ENCODE results near the gene ROBO2.

ROBO2 gene

GRCh38 chr3:77530870-77531269 lies 491.0 kb downstream of the ROBO2 start:
- in situ Hi-C loops (cut with MboI; ENCODE audit: low sequenced_read_pairs, unreplicated experiment) = no loop called here
- DNase-seq (ENCODE audit: low spot score) = no peak
- TF ChIP-seq CTCF (IDR thresholded peaks at IDR 0.05; ENCODE audit: borderline replicate concordance, control extremely low read depth, extremely low read depth, insufficient read depth, missing control alignments) = no peak

GRCh38 chr3:77535116-77535515 lies 495.2 kb downstream of the ROBO2 start:
- in situ Hi-C loops (cut with MboI; ENCODE audit: low sequenced_read_pairs, unreplicated experiment) = no loop called here
- TF ChIP-seq CTCF (IDR thresholded peaks at IDR 0.05; ENCODE audit: borderline replicate concordance, control extremely low read depth, extremely low read depth, insufficient read depth, missing control alignments) = no peak
- no peak for DNase-seq (ENCODE audit: low spot score)

- no peak for DNase-seq (ENCODE audit: low spot score)
- in situ Hi-C loops (cut with MboI; ENCODE audit: low sequenced_read_pairs, unreplicated experiment) = no loop called here
- no peak for TF ChIP-seq CTCF (IDR thresholded peaks at IDR 0.05; ENCODE audit: borderline replicate concordance, control extremely low read depth, extremely low read depth, insufficient read depth, missing control alignments)
These were observed 496.3 kb downstream of the ROBO2 start for GRCh38 chr3:77536038-77536775.

GRCh38 chr3:77539014-77539413 lies 499.1 kb downstream of the ROBO2 start:
- DNase-seq (ENCODE audit: low spot score) = no peak
- in situ Hi-C loops (cut with MboI; ENCODE audit: low sequenced_read_pairs, unreplicated experiment) = no loop called here
- TF ChIP-seq CTCF (IDR thresholded peaks at IDR 0.05; ENCODE audit: borderline replicate concordance, control extremely low read depth, extremely low read depth, insufficient read depth, missing control alignments) = no peak

GRCh38 chr3:77539677-77540076 lies 499.8 kb downstream of the ROBO2 start:
- DNase-seq (ENCODE audit: low spot score) = no peak
- no peak for TF ChIP-seq CTCF (IDR thresholded peaks at IDR 0.05; ENCODE audit: borderline replicate concordance, control extremely low read depth, extremely low read depth, insufficient read depth, missing control alignments)

GRCh38 chr3:77541203-77541922 lies 501.5 kb downstream of the ROBO2 start:
- TF ChIP-seq CTCF (IDR thresholded peaks at IDR 0.05; ENCODE audit: borderline replicate concordance, control extremely low read depth, extremely low read depth, insufficient read depth, missing control alignments) = no peak
- in situ Hi-C loops (cut with MboI; ENCODE audit: low sequenced_read_pairs, unreplicated experiment) = no loop called here
- no peak for DNase-seq (ENCODE audit: low spot score)

More at GRCh38 chr3:77539677-77540076, 499.8 kb downstream of the ROBO2 start:
- in situ Hi-C loops (cut with MboI; ENCODE audit: low sequenced_read_pairs, unreplicated experiment) = no loop called here
